WTC11 (cell line): ENCODE measurements around the gene FAM20A.

Source experiments
- NR3C1 ChIP-seq: sonication (generic); formaldehyde crosslinking; conservative IDR thresholded peaks from 2 replicates; pipeline ENCODE4 v1.8.1; 2023; ENCODE audit warnings: low read depth, mild to moderate bottlenecking, missing genetic modification reagents
- TEAD1 ChIP-seq: sonication (generic); formaldehyde crosslinking; IDR thresholded peaks from 2 replicates; pipeline ENCODE4 v1.8.0; 2022; ENCODE audit warnings: mild to moderate bottlenecking, missing genetic modification reagents

DNA sequence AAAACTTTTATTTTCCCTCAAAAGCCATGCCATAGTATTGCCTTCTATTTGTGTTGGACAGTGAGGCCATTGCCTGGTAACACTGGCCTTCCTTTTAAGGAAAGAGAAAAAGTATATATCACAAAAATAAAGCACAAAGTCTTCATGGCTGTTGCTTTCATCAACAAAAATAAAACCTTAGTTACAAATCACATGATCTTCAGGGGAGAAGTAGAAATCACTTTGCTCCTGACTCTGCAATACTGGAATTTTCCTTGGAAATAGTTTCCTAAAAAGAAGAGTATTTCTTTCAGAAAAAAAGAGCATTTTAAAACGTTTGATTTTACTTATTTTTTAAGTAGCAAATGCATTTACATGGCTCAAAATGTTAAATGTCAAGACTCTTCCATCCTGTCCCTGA is 41.9 kb downstream of the FAM20A start:
- TF ChIP-seq TEAD1 (CRISPR knock-in tag) = no peak
- TF ChIP-seq NR3C1 = no peak
